Endothelial cell (in vitro differentiated cells): ENCODE data around the gene SIRT7. TPM values are rescaled to one million over a fixed set of nuclear protein-coding genes. Genes with fewer than 3 reads are reported as not detected.
A peak's percentile ranks its signal among the peaks of the same experiment; 100 is the strongest.

Experiments used
- DNase-seq: peaks from one replicate; pipeline ENCODE4 v3.0.0; 2021; ENCODE audit warnings: low spot score
- H3K27ac Mint-ChIP-seq: one replicate; pipeline ENCODE4 v1.8.0; 2021; ENCODE audit warnings: mixed read lengths, inconsistent platforms; ENCODE audit not compliant: unreplicated experiment
- H3K27me3 Mint-ChIP-seq: one replicate; pipeline ENCODE4 v1.8.0; 2021; ENCODE audit warnings: mild to moderate bottlenecking, moderate library complexity, mixed read lengths, inconsistent platforms; ENCODE audit not compliant: unreplicated experiment
- H3K36me3 Mint-ChIP-seq: one replicate; pipeline ENCODE4 v1.8.0; 2021; ENCODE audit warnings: mild to moderate bottlenecking, low read depth, mixed read lengths, inconsistent platforms; ENCODE audit not compliant: unreplicated experiment
- H3K4me1 Mint-ChIP-seq: one replicate; pipeline ENCODE4 v1.8.0; 2021; ENCODE audit warnings: mild to moderate bottlenecking, mixed read lengths, inconsistent platforms; ENCODE audit not compliant: unreplicated experiment
- H3K4me3 Mint-ChIP-seq: one replicate; pipeline ENCODE4 v1.8.0; 2021; ENCODE audit warnings: mild to moderate bottlenecking, mixed read lengths, inconsistent platforms; ENCODE audit not compliant: unreplicated experiment
- H3K9me3 Mint-ChIP-seq: one replicate; pipeline ENCODE4 v1.8.0; 2021; ENCODE audit warnings: mixed read lengths, inconsistent platforms; ENCODE audit not compliant: unreplicated experiment
- total RNA-seq: library from RNA; stranded (reverse); fragmentation: NEBNext Ultra II Directional; extraction: Animal tissue kit (Norgen Biotek cat#: 25700); gene quantifications from one replicate; pipeline ENCODE4 v1.2.1, GENCODE V29; 2021; ENCODE audit not compliant: unreplicated experiment
- TF ChIP-seq, protein P1 (sequence below): fragments of 200-600 bp; sonication (generic); IDR thresholded peaks from one replicate; pipeline ENCODE4 v1.5.0; 2021; ENCODE audit warnings: antibody characterized with exemption; ENCODE audit not compliant: unreplicated experiment

Gene SIRT7
- total RNA-seq, 1 donor from 2014 or later, result 14.4 TPM

GRCh38 chr17:81877569-81877968 lies 40.4 kb downstream of the SIRT7 start:
- H3K4me1 Mint-ChIP-seq, result no peaks in the 10 kb centered on the region
- no peak for DNase-seq
- TF ChIP-seq, protein P1, sequence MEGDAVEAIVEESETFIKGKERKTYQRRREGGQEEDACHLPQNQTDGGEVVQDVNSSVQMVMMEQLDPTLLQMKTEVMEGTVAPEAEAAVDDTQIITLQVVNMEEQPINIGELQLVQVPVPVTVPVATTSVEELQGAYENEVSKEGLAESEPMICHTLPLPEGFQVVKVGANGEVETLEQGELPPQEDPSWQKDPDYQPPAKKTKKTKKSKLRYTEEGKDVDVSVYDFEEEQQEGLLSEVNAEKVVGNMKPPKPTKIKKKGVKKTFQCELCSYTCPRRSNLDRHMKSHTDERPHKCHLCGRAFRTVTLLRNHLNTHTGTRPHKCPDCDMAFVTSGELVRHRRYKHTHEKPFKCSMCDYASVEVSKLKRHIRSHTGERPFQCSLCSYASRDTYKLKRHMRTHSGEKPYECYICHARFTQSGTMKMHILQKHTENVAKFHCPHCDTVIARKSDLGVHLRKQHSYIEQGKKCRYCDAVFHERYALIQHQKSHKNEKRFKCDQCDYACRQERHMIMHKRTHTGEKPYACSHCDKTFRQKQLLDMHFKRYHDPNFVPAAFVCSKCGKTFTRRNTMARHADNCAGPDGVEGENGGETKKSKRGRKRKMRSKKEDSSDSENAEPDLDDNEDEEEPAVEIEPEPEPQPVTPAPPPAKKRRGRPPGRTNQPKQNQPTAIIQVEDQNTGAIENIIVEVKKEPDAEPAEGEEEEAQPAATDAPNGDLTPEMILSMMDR, result no peak
- peaks cover 4% of the 10 kb centered on the region for H3K36me3 Mint-ChIP-seq
- H3K4me3 Mint-ChIP-seq, result peak overlapping the region; percentile 39
- H3K27ac Mint-ChIP-seq, result no peak overlapping the region
- no peaks in the 10 kb centered on the region for H3K9me3 Mint-ChIP-seq
- H3K27me3 Mint-ChIP-seq, result peaks cover 1% of the 10 kb centered on the region

DNA sequence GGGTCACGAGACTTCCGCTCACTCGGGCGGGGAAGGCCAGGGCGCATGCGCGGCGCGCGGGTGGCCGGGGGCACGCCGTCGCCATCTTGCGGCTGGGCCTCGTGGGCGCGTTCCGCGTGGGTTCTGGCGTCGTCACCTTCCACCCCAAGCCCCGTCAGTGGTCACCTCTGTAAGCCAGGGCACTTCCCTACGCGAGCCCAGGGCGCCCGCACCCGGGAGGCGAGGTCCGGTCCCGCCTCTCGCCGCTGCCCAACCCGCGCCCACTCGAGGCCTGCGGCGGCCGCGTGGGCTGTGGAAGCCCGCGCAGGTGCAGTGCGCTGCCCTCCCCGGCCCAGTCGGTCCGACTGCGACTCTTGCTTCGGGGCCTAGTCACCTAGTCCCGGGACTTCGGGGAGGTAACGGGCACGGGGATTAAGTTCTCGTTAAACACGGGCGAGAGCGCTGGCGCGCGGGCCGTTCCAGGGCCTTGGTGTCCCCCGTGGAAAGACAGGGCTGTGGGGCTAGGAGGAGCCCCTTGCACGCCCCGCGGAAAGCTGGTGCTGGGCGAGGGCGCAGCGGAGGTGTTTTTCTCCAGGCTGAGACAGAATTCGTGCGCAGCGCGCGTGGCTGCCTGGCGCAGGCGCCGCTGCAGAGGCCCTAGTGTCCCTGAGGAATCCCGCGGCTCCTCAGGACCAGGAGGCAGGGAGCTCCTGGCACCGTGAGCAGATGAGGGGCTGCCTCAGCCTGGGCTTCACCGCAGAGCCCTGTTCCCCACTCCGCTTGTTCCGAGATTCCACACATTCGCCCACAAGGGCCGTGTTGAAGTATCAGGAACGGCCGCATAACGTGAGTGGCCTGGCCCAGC lies 46.4 kb downstream of the SIRT7 start:
- Mint-ChIP-seq H3K36me3 (peaks cover 3% of the 10 kb centered on the region), H3K4me1 (peaks cover 3% of the 10 kb centered on the region), H3K27ac (peak overlapping the region; percentile 83), H3K4me3 (peak overlapping the region; percentile 89), H3K9me3 (no peaks in the 10 kb centered on the region), H3K27me3 (peaks cover 17% of the 10 kb centered on the region)
- DNase-seq, result peak; percentile 91
- TF ChIP-seq, protein P1, result no peak

GRCh38 chr17:81870981-81871386 lies 47.0 kb downstream of the SIRT7 start, which contains the start of gene ARHGDIA:
Gene ARHGDIA (minus strand): TSS chr17:81871337. CDS start chr17:81869930, 1,407 bp downstream.
- Mint-ChIP-seq H3K36me3 (peaks cover 3% of the 10 kb centered on the region), H3K4me3 (peak within 1 kb of the TSS; percentile 93), H3K4me1 (peaks cover 3% of the 10 kb centered on the region), H3K9me3 (no peaks in the 10 kb centered on the region), H3K27ac (peak within 1 kb of the TSS; percentile 84), H3K27me3 (peaks cover 17% of the 10 kb centered on the region)
- no peak for DNase-seq
- TF ChIP-seq, protein P1, result no peak

- TF ChIP-seq, protein P1, result no peak
- H3K4me1 Mint-ChIP-seq, result peaks cover 3% of the 10 kb centered on the region
- peak overlapping the region; percentile 93 for H3K4me3 Mint-ChIP-seq
- H3K36me3 Mint-ChIP-seq, result peaks cover 3% of the 10 kb centered on the region
- H3K9me3 Mint-ChIP-seq, result no peaks in the 10 kb centered on the region
- peaks cover 21% of the 10 kb centered on the region for H3K27me3 Mint-ChIP-seq
- DNase-seq, result no peak
- peak overlapping the region; percentile 84 for H3K27ac Mint-ChIP-seq
Measured at GRCh38 chr17:81870131-81870980, 47.6 kb downstream of the SIRT7 start.
